Esophagus muscularis mucosa (tissue), 4 donors: ENCODE data around the gene RALY. TPM values are rescaled to one million over a fixed set of nuclear protein-coding genes. Genes with fewer than 3 reads are reported as not detected.

ENCODE experiments used
- DNase-seq: peaks from one replicate; pipeline ENCODE4 v3.0.0-alpha.2; 2017; ENCODE audit errors: extremely low spot score
- H3K27ac ChIP-seq, 4 donors: fragments of 200-600 bp; sonication (generic); replicated peaks in 1 of 4; 1 replicate in 3 of 4; 2 replicates in 1 of 4; pipeline ENCODE4 v1.5.1; 2016 to 2019; ENCODE audit warnings: mild to moderate bottlenecking in 1 of 4
- H3K27me3 ChIP-seq, 4 donors: fragments of 200-600 bp; sonication (generic); one replicate each; pipeline versions ENCODE4 v1.5.1 to v1.6.0; 2016 to 2019
- H3K36me3 ChIP-seq, 4 donors: fragments of 200-600 bp; sonication (generic); one replicate each; pipeline ENCODE4 v1.5.1; 2016 to 2019
- H3K4me1 ChIP-seq, 4 donors: fragments of 200-600 bp; sonication (generic); one replicate each; pipeline ENCODE4 v1.5.1; 2016 to 2019
- H3K4me3 ChIP-seq, 4 donors: fragments of 200-600 bp; sonication (generic); 1 replicate in 2 of 4; 2 replicates in 2 of 4; pipeline ENCODE4 v1.5.1; 2016 to 2019; ENCODE audit warnings: mild to moderate bottlenecking in 4 of 4, moderate library complexity in 1 of 4
- H3K9me3 ChIP-seq, 4 donors: fragments of 200-600 bp; sonication (generic); 1 replicate in 3 of 4; 2 replicates in 1 of 4; pipeline ENCODE4 v1.5.1; 2016 to 2019
- EP300 ChIP-seq: sonication (generic); formaldehyde crosslinking; IDR thresholded peaks from one replicate; pipeline ENCODE4 v1.6.1; 2017; ENCODE audit warnings: antibody characterized with exemption
- POLR2A ChIP-seq: fragments of 450-650 bp; IDR thresholded peaks from one replicate; pipeline ENCODE4 v1.6.1; 2017; ENCODE audit warnings: antibody characterized with exemption, moderate library complexity, mild to moderate bottlenecking, low read depth
- POLR2AphosphoS5 ChIP-seq, 2 donors: sonication (generic); formaldehyde crosslinking; IDR thresholded peaks; one replicate each; pipeline ENCODE4 v1.6.1; 2017; ENCODE audit warnings: antibody characterized with exemption in 2 of 2
- WGBS: methylation state at CpG from one replicate; pipeline ENCODE4 v1.1.5; 2018; 5-methylcytosine and 5-hydroxymethylcytosine counted together
- intact Hi-C: fragments of 100-400 bp; cut with DNase I; formaldehyde crosslinking; loops from one replicate; pipeline ENCODE4 v1.15.1; 2023
- total RNA-seq, 4 donors: library from RNA; depleted of rRNA; stranded (reverse); fragments of >200 nt; gene quantifications; one replicate each; pipeline versions ENCODE4 v1.1.0 to v1.2.1, GENCODE V29; 2016
- TF ChIP-seq, protein P1 (sequence below), 3 experiments: fragments of 200-600 bp in 2 of 3; fragments of 450-650 bp in 1 of 3; sonication (generic) in 2 of 3; IDR thresholded peaks; one replicate each; pipeline ENCODE4 v1.5.1; 2017 to 2019; ENCODE audit warnings: antibody characterized with exemption in 3 of 3, mild to moderate bottlenecking in 2 of 3, moderate library complexity in 1 of 3

The RALY gene
- total RNA-seq, 4 donors from 2014 or later: 114 to 121 (median 117) TPM

GRCh38 chr20:34105978-34106675 lies 112.4 kb downstream of the RALY start:
- no peaks in the 10 kb centered on the region for H3K27me3 ChIP-seq
- intact Hi-C loops: no loop called here
- H3K9me3 ChIP-seq: no peaks in the 10 kb centered on the region
- TF ChIP-seq POLR2AphosphoS5 (IDR thresholded peaks at IDR 0.05) (no peak), POLR2A (no peak), EP300 (no peak)
- TF ChIP-seq, protein P1, sequence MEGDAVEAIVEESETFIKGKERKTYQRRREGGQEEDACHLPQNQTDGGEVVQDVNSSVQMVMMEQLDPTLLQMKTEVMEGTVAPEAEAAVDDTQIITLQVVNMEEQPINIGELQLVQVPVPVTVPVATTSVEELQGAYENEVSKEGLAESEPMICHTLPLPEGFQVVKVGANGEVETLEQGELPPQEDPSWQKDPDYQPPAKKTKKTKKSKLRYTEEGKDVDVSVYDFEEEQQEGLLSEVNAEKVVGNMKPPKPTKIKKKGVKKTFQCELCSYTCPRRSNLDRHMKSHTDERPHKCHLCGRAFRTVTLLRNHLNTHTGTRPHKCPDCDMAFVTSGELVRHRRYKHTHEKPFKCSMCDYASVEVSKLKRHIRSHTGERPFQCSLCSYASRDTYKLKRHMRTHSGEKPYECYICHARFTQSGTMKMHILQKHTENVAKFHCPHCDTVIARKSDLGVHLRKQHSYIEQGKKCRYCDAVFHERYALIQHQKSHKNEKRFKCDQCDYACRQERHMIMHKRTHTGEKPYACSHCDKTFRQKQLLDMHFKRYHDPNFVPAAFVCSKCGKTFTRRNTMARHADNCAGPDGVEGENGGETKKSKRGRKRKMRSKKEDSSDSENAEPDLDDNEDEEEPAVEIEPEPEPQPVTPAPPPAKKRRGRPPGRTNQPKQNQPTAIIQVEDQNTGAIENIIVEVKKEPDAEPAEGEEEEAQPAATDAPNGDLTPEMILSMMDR (IDR thresholded peaks at IDR 0.05): no peak
- H3K4me1 ChIP-seq: peaks cover 33 to 64% (median 57%) of the 10 kb centered on the region in 4 donors
- H3K36me3 ChIP-seq: peaks cover 37 to 60% (median 47%) of the 10 kb centered on the region in 4 donors
- H3K4me3 ChIP-seq: no peak overlapping the region
- no peak overlapping the region for H3K27ac ChIP-seq
- no peak for DNase-seq
- WGBS: 93% methylated on average over 3 of the region's 3 CpGs

- Histone ChIP-seq H3K9me3 (no peaks in the 10 kb centered on the region), H3K27me3 (no peaks in the 10 kb centered on the region), H3K4me1 (peaks cover 28 to 74% (median 65%) of the 10 kb centered on the region in 4 donors), H3K27ac (no peak overlapping the region), H3K36me3 (peaks cover 15 to 34% (median 25%) of the 10 kb centered on the region in 4 donors), H3K4me3 (no peak overlapping the region)
- TF ChIP-seq POLR2AphosphoS5 (IDR thresholded peaks at IDR 0.05) (no peak), POLR2A (no peak), EP300 (no peak)
- TF ChIP-seq, protein P1 (IDR thresholded peaks at IDR 0.05): no peak
- 87% methylated on average over 4 of the region's 4 CpGs for WGBS
- no peak for DNase-seq
- intact Hi-C loops: no loop called here
Measured at GRCh38 chr20:34108616-34109174, 115.0 kb downstream of the RALY start.

DNA sequence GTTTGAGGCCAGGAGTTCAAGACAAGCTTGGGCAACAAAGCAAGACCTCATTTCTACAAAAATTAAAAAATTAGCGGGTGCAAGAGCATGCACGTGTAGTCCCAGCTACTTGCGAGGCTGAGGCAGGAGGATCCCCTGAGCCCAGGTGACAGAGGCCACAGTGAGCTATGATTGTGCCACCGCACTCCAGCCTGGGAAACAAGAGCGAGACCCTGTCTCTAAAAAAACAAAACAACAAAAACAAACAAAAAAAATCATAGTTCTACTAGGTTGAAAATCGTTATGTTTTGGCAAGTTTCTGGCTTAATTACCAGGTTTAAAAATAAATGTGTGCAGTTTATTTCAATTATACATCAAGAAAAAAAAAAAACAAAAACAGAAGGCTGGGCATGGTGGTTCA lies 115.7 kb downstream of the RALY start:
- H3K4me3 ChIP-seq: no peak overlapping the region
- no peaks in the 10 kb centered on the region for H3K9me3 ChIP-seq
- DNase-seq: no peak
- H3K27me3 ChIP-seq: no peaks in the 10 kb centered on the region
- peaks cover 8 to 27% (median 17%) of the 10 kb centered on the region in 4 donors for H3K36me3 ChIP-seq
- no peak for TF ChIP-seq POLR2AphosphoS5 (IDR thresholded peaks at IDR 0.05)
- TF ChIP-seq, protein P1 (IDR thresholded peaks at IDR 0.05): no peak
- TF ChIP-seq EP300: no peak
- no peak for TF ChIP-seq POLR2A
- H3K27ac ChIP-seq: no peak overlapping the region
- WGBS: 85% methylated on average over 6 of the region's 6 CpGs
- H3K4me1 ChIP-seq: peaks cover 28 to 74% (median 65%) of the 10 kb centered on the region in 4 donors
- intact Hi-C loops: no loop called here

- Histone ChIP-seq H3K4me3 (peak overlapping the region; percentile 76 to 94 (median 92)), H3K27me3 (no peaks in the 10 kb centered on the region), H3K9me3 (no peaks in the 10 kb centered on the region), H3K27ac (peak overlapping the region in 2 of 4 donors; percentile 94 to 99), H3K4me1 (peaks cover 28 to 69% (median 64%) of the 10 kb centered on the region in 4 donors), H3K36me3 (peaks cover under 1 to 19% (median 10%) of the 10 kb centered on the region in 4 donors)
- intact Hi-C loops: no loop called here
- DNase-seq: no peak
- TF ChIP-seq, protein P1 (IDR thresholded peaks at IDR 0.05): no peak
- TF ChIP-seq EP300 (no peak), POLR2AphosphoS5 (IDR thresholded peaks at IDR 0.05) (no peak), POLR2A (no peak)
- 87% methylated on average over 10 of the region's 10 CpGs for WGBS
Measured at GRCh38 chr20:34110025-34110744, 116.5 kb downstream of the RALY start.
